ENCODE results near the gene SEZ6L2.

GRCh38 chr16:29826342-29826695 is 73.0 kb downstream of the SEZ6L2 start:
- no peak for TF ChIP-seq CTCF (conservative IDR thresholded peaks at IDR 0.05)
- TF ChIP-seq EZH2 (IDR thresholded peaks at IDR 0.05; ENCODE audit: low read depth): no peak

Measured in PC-9 (cell line).